Neural progenitor cell (in vitro differentiated cells): Measurements from ENCODE around the gene CAPN8.

ENCODE experiments used
- EZH2 ChIP-seq: fragments of 200-600 bp; sonication (generic); IDR thresholded peaks from 2 replicates; pipeline ENCODE4 v1.6.1; 2017; ENCODE audit warnings: antibody characterized with exemption, mild to moderate bottlenecking, moderate library complexity
- TF ChIP-seq, protein P1 (sequence below): fragments of 200-600 bp; sonication (generic); IDR thresholded peaks from 2 replicates; pipeline ENCODE4 v1.5.1; 2017; ENCODE audit warnings: antibody characterized with exemption, mild to moderate bottlenecking

DNA sequence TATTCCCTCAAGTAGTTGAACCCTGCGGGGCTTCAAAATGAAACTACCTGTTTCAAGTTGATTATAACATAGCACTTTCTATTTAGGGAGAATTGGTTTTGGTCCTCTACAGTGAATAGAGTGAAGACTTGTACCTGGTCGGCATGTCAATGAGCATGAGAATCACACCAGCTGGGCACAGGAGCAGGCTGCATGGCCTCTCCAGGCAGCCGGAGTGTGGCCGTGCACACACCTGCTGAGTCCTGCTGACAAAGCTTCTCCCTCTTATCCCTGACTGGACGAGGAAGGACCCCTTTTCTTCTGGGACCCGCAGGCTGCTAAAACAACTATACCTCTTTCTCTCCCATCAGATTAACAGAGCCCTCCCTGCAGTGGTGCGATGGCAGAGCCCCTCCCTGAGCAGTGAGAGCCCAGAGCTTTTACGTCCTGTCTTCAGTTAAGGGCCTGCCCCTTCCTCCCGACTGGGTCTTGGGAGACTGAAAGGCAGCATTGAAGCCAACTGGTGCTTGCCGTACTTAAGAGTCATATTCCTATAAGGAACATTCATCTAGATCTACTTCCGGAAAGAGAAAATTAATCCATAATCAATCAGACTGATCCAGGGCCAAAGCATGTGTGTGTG is 124.9 kb downstream of the CAPN8 start:
- TF ChIP-seq, protein P1, sequence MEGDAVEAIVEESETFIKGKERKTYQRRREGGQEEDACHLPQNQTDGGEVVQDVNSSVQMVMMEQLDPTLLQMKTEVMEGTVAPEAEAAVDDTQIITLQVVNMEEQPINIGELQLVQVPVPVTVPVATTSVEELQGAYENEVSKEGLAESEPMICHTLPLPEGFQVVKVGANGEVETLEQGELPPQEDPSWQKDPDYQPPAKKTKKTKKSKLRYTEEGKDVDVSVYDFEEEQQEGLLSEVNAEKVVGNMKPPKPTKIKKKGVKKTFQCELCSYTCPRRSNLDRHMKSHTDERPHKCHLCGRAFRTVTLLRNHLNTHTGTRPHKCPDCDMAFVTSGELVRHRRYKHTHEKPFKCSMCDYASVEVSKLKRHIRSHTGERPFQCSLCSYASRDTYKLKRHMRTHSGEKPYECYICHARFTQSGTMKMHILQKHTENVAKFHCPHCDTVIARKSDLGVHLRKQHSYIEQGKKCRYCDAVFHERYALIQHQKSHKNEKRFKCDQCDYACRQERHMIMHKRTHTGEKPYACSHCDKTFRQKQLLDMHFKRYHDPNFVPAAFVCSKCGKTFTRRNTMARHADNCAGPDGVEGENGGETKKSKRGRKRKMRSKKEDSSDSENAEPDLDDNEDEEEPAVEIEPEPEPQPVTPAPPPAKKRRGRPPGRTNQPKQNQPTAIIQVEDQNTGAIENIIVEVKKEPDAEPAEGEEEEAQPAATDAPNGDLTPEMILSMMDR, result no peak
- no peak for TF ChIP-seq EZH2
